GM21381 (cell line): ENCODE results near the gene NPAS3.

Experiments used
- ATAC-seq: cut with Tn5 transposase; IDR thresholded peaks from one replicate; pipeline ENCODE4 v1.9.1; 2021; ENCODE audit warnings: mild to moderate bottlenecking, moderate library complexity; ENCODE audit not compliant: unreplicated experiment

NPAS3 gene

GRCh38 chr14:33504246-33505099, 565.8 kb downstream of the NPAS3 start:
- ATAC-seq = no peak

GRCh38 chr14:33505266-33505962, 566.7 kb downstream of the NPAS3 start:
- no peak for ATAC-seq

- no peak for ATAC-seq
Measured at GRCh38 chr14:33505963-33506329, 567.3 kb downstream of the NPAS3 start.

GRCh38 chr14:33508126-33509062, 569.7 kb downstream of the NPAS3 start:
- ATAC-seq = no peak

GRCh38 chr14:33509454-33509853, 570.8 kb downstream of the NPAS3 start:
- no peak for ATAC-seq

GRCh38 chr14:33510063-33510481, 571.4 kb downstream of the NPAS3 start:
- ATAC-seq = no peak

GRCh38 chr14:33510991-33511390, 572.3 kb downstream of the NPAS3 start:
- ATAC-seq = no peak

GRCh38 chr14:33511851-33512640, 573.4 kb downstream of the NPAS3 start:
- ATAC-seq = no peak

- ATAC-seq = no peak
Measured at GRCh38 chr14:33515441-33515840, 576.8 kb downstream of the NPAS3 start.

- no peak for ATAC-seq
Measured at GRCh38 chr14:33515899-33516298, 577.2 kb downstream of the NPAS3 start.

- ATAC-seq = no peak
Measured at GRCh38 chr14:33516898-33517436, 578.3 kb downstream of the NPAS3 start.

- no peak for ATAC-seq
Measured at GRCh38 chr14:33521192-33521591, 582.5 kb downstream of the NPAS3 start.

GRCh38 chr14:33524244-33524643, 585.6 kb downstream of the NPAS3 start:
- no peak for ATAC-seq

- no peak for ATAC-seq
Measured at GRCh38 chr14:33525626-33526025, 586.9 kb downstream of the NPAS3 start.

GRCh38 chr14:33527023-33527634, 588.5 kb downstream of the NPAS3 start:
- no peak for ATAC-seq

GRCh38 chr14:33528655-33529054, 590.0 kb downstream of the NPAS3 start:
- no peak for ATAC-seq

- ATAC-seq = no peak
Measured at GRCh38 chr14:33529787-33530757, 591.4 kb downstream of the NPAS3 start.

- no peak for ATAC-seq
Measured at GRCh38 chr14:33532553-33532952, 593.9 kb downstream of the NPAS3 start.
